ENCODE data around the gene OR52D1.

The OR52D1 gene

GRCh38 chr11:5514841-5515240 is 26.4 kb downstream of the OR52D1 start:
- DNase-seq = no peak

GRCh38 chr11:5516599-5516998 is 28.1 kb downstream of the OR52D1 start, which contains the start of gene UBQLNL:
Gene UBQLNL, minus strand, starts transcription at chr11:5516699. Its CDS starts 258 bp downstream, at chr11:5516441.
- no peak for DNase-seq

- DNase-seq = no peak
These were observed 33.1 kb downstream of the OR52D1 start for GRCh38 chr11:5521540-5521939.

GRCh38 chr11:5522308-5522707 is 33.8 kb downstream of the OR52D1 start:
- DNase-seq = no peak

- no peak for DNase-seq
These were observed 36.3 kb downstream of the OR52D1 start for GRCh38 chr11:5524756-5525155.

- no peak for DNase-seq
These were observed 39.2 kb downstream of the OR52D1 start for GRCh38 chr11:5527716-5528115.

- no peak for DNase-seq
These were observed 40.0 kb downstream of the OR52D1 start for GRCh38 chr11:5528495-5528894.

- no peak for DNase-seq
These were observed 42.8 kb downstream of the OR52D1 start for GRCh38 chr11:5531053-5531831.

- no peak for DNase-seq
These were observed 45.6 kb downstream of the OR52D1 start for GRCh38 chr11:5534046-5534445.

GRCh38 chr11:5536482-5536881 is 48.0 kb downstream of the OR52D1 start:
- no peak for DNase-seq
